Neural progenitor cell (in vitro differentiated cells): Measurements from ENCODE around the gene SAMD8. TPM values are rescaled to one million over a fixed set of nuclear protein-coding genes. Genes with fewer than 3 reads are reported as not detected.
"Not testable (repeated sequence)": the region's sequence is repeated elsewhere in the genome, so short reads cannot be mapped to it uniquely, and the experiment has no call there.

Experiments
- DNase-seq: peaks from one replicate; pipeline ENCODE4 v3.0.0-alpha.2; 2016; ENCODE audit warnings: low spot score
- H2AFZ ChIP-seq: fragments of 200-600 bp; sonication (generic); replicated peaks from 2 replicates; pipeline ENCODE4 v1.6.1; 2016; ENCODE audit warnings: antibody characterized with exemption
- H3F3A ChIP-seq: fragments of 200-600 bp; sonication (generic); 2 replicates; pipeline ENCODE4 v1.6.1; 2016; ENCODE audit warnings: antibody characterized with exemption, low read depth
- H3K27ac ChIP-seq: fragments of 200-600 bp; sonication (generic); 2 replicates; pipeline ENCODE4 v1.5.1; 2016; ENCODE audit warnings: mild to moderate bottlenecking
- H3K27me3 ChIP-seq: fragments of 200-600 bp; sonication (generic); 2 replicates; pipeline ENCODE4 v1.6.1; 2016; ENCODE audit warnings: mild to moderate bottlenecking, moderate library complexity
- H3K36me3 ChIP-seq: fragments of 200-600 bp; sonication (generic); 2 replicates; pipeline ENCODE4 v1.5.1; 2016
- H3K4me1 ChIP-seq: fragments of 200-600 bp; sonication (generic); 2 replicates; pipeline ENCODE4 v1.6.1; 2016; ENCODE audit warnings: mixed run types
- H3K4me2 ChIP-seq: fragments of 200-600 bp; sonication (generic); 2 replicates; pipeline ENCODE4 v1.6.1; 2016
- H3K4me3 ChIP-seq: fragments of 200-600 bp; sonication (generic); 2 replicates; pipeline ENCODE4 v1.5.1; 2016
- H3K79me2 ChIP-seq: fragments of 200-600 bp; sonication (generic); 2 replicates; pipeline ENCODE4 v1.6.1; 2016; ENCODE audit warnings: low read depth
- H3K9ac ChIP-seq: fragments of 200-600 bp; sonication (generic); 2 replicates; pipeline ENCODE4 v1.6.1; 2016
- H3K9me3 ChIP-seq: fragments of 200-600 bp; sonication (generic); 2 replicates; pipeline ENCODE4 v1.5.1; 2016; ENCODE audit warnings: low read depth
- H4K20me1 ChIP-seq: fragments of 200-600 bp; sonication (generic); 2 replicates; pipeline ENCODE4 v1.6.1; 2016; ENCODE audit warnings: low read depth
- H3K27ac Mint-ChIP-seq: 3 replicates; pipeline ENCODE4 v1.8.0; 2021; ENCODE audit warnings: mixed read lengths
- H3K27me3 Mint-ChIP-seq: 2 replicates; pipeline ENCODE4 v1.8.0; 2022; ENCODE audit warnings: low read depth, mild to moderate bottlenecking, inconsistent platforms, moderate library complexity, mixed read lengths; ENCODE audit not compliant: insufficient read depth
- H3K36me3 Mint-ChIP-seq: 3 replicates; pipeline ENCODE4 v1.8.0; 2021; ENCODE audit warnings: mixed read lengths
- H3K4me1 Mint-ChIP-seq: 3 replicates; pipeline ENCODE4 v1.8.0; 2021; ENCODE audit warnings: mixed read lengths
- H3K4me3 Mint-ChIP-seq: 3 replicates; pipeline ENCODE4 v1.8.0; 2021; ENCODE audit warnings: mild to moderate bottlenecking, moderate library complexity, mixed read lengths
- H3K9me3 Mint-ChIP-seq: 3 replicates; pipeline ENCODE4 v1.8.0; 2020; ENCODE audit warnings: mixed read lengths
- EZH2 ChIP-seq: fragments of 200-600 bp; sonication (generic); IDR thresholded peaks from 2 replicates; pipeline ENCODE4 v1.6.1; 2017; ENCODE audit warnings: antibody characterized with exemption, mild to moderate bottlenecking, moderate library complexity
- EZH2phosphoT487 ChIP-seq: fragments of 200-600 bp; sonication (generic); IDR thresholded peaks from 2 replicates; pipeline ENCODE4 v1.6.1; 2017; ENCODE audit warnings: antibody characterized with exemption
- total RNA-seq: library from RNA; depleted of rRNA; stranded (reverse); fragments of >200 nt; gene quantifications from 2 replicates; pipeline ENCODE4 v1.2.3, GENCODE V29; 2015; ENCODE audit warnings: low replicate concordance
- TF ChIP-seq, protein P1 (sequence below): fragments of 200-600 bp; sonication (generic); IDR thresholded peaks from 2 replicates; pipeline ENCODE4 v1.5.1; 2017; ENCODE audit warnings: antibody characterized with exemption, mild to moderate bottlenecking

The SAMD8 gene
- total RNA-seq, 1 donor from 2014 or later: 39.5 TPM

DNA sequence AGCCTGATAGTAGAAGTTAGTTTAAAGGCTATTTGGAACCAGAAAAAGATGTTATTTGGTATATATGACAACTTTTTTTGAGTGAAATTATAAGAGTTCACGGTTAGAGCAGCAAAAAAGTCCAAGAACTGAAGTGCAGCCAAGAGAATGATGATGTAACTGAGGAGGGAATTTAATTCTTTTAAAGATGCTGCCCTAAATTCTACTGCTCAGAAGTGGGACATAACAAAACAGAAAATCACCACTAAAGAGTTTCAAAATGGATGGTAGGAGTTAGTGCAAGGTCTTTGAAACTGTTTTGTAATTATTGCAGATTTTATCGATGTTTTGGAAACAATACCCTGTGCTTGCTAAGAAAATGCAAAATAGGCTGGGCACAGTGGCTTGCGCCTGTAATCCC is 6.5 kb downstream of the SAMD8 start:
- H3K27me3 Mint-ChIP-seq: peaks cover 2% of the 10 kb centered on the region
- Histone ChIP-seq H3K9me3 (no peaks in the 10 kb centered on the region), H3K4me2 (no peak overlapping the region), H3K27ac (no peak overlapping the region), H3K27me3 (no peaks in the 10 kb centered on the region), H3K36me3 (no peaks in the 10 kb centered on the region), H3K4me3 (no peak overlapping the region), H2AFZ (no peak overlapping the region), H3K79me2 (peaks cover 99% of the 10 kb centered on the region), H3K9ac (no peak overlapping the region), H3K4me1 (peaks cover 3% of the 10 kb centered on the region), H4K20me1 (peaks cover 8% of the 10 kb centered on the region), H3F3A (peaks cover 3% of the 10 kb centered on the region)
- H3K27ac Mint-ChIP-seq: no peak overlapping the region
- peaks cover 7% of the 10 kb centered on the region for H3K4me1 Mint-ChIP-seq
- H3K9me3 Mint-ChIP-seq: peaks cover 2% of the 10 kb centered on the region
- TF ChIP-seq EZH2 (no peak), EZH2phosphoT487 (no peak)
- TF ChIP-seq, protein P1, sequence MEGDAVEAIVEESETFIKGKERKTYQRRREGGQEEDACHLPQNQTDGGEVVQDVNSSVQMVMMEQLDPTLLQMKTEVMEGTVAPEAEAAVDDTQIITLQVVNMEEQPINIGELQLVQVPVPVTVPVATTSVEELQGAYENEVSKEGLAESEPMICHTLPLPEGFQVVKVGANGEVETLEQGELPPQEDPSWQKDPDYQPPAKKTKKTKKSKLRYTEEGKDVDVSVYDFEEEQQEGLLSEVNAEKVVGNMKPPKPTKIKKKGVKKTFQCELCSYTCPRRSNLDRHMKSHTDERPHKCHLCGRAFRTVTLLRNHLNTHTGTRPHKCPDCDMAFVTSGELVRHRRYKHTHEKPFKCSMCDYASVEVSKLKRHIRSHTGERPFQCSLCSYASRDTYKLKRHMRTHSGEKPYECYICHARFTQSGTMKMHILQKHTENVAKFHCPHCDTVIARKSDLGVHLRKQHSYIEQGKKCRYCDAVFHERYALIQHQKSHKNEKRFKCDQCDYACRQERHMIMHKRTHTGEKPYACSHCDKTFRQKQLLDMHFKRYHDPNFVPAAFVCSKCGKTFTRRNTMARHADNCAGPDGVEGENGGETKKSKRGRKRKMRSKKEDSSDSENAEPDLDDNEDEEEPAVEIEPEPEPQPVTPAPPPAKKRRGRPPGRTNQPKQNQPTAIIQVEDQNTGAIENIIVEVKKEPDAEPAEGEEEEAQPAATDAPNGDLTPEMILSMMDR: no peak
- no peak for DNase-seq
- H3K36me3 Mint-ChIP-seq: peaks cover 3% of the 10 kb centered on the region
- no peak overlapping the region for H3K4me3 Mint-ChIP-seq

DNA sequence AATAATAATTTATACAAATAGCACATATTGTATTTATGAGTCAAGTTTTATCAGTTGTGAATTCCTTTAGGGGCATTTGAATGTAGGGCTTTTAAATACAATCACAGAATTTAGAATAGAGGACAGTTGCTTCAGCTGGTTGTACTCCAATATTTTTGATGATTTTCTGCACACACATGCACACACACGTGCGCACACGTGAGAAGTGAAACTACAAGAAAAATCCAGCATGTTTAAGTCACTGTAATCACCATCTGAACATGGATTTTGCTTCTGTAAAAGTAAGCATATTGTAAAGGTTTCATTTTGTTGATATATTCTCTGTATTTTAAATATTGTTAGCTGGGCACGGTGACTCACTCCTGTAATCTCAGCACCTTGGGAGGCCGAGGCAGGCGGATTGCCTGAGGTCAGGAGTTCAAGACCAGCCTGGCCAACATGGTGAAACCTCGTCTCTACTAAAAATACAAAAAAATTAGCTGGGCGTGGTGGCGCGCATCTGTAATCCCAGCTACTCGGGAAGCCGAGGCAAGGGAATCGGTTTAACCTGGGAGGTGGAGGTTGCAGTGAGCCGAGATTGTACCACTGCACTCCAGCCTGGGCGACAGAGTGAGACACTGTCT is 8.1 kb downstream of the SAMD8 start:
- not testable (repeated sequence) for H4K20me1 ChIP-seq, H3K36me3 Mint-ChIP-seq, H3K27me3 Mint-ChIP-seq

DNA sequence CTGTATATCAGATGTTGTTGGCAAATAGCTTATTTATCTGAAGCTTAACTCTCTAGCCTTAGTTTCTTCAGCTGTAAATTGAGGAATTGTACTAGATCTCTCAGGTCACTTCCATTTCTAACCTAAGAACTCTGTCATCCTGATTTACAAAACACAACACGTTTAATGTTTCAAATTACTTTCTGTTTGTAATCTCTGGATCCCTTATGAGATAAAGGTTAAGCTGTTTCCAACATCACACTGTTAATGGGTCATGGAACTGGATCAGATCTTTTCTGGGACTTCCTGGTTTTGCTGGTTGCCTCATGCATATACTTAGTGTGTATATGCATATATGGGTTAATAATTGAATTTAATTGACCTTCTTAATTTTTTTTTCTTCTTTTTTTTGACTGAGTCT is 9.9 kb downstream of the SAMD8 start:
- Histone ChIP-seq H3F3A (no peaks in the 10 kb centered on the region), H2AFZ (no peak overlapping the region), H3K4me3 (no peak overlapping the region), H3K27me3 (no peaks in the 10 kb centered on the region), H3K4me2 (no peak overlapping the region), H3K36me3 (no peaks in the 10 kb centered on the region), H4K20me1 (peaks cover 8% of the 10 kb centered on the region), H3K9ac (no peak overlapping the region), H3K9me3 (no peaks in the 10 kb centered on the region), H3K79me2 (peaks cover 93% of the 10 kb centered on the region), H3K27ac (no peak overlapping the region), H3K4me1 (no peaks in the 10 kb centered on the region)
- no peak for DNase-seq
- Mint-ChIP-seq H3K36me3 (peaks cover 2% of the 10 kb centered on the region), H3K9me3 (peaks cover 2% of the 10 kb centered on the region), H3K4me1 (no peaks in the 10 kb centered on the region), H3K27me3 (peaks cover 2% of the 10 kb centered on the region), H3K27ac (no peak overlapping the region), H3K4me3 (no peak overlapping the region)
- TF ChIP-seq, protein P1: no peak
- TF ChIP-seq EZH2 (no peak), EZH2phosphoT487 (no peak)

More for the DNA sequence above, 8.1 kb downstream of the SAMD8 start:
- not testable (repeated sequence) for H3K9me3 ChIP-seq, H3K4me1 Mint-ChIP-seq, H3K27ac ChIP-seq, H3K4me3 Mint-ChIP-seq, H3K9me3 Mint-ChIP-seq, H3K4me2 ChIP-seq, H2AFZ ChIP-seq, H3F3A ChIP-seq, H3K27me3 ChIP-seq, H3K4me3 ChIP-seq, H3K9ac ChIP-seq, H3K27ac Mint-ChIP-seq, DNase-seq, H3K4me1 ChIP-seq, H3K36me3 ChIP-seq
- H3K79me2 ChIP-seq: peaks cover 97% of the 10 kb centered on the region

DNA sequence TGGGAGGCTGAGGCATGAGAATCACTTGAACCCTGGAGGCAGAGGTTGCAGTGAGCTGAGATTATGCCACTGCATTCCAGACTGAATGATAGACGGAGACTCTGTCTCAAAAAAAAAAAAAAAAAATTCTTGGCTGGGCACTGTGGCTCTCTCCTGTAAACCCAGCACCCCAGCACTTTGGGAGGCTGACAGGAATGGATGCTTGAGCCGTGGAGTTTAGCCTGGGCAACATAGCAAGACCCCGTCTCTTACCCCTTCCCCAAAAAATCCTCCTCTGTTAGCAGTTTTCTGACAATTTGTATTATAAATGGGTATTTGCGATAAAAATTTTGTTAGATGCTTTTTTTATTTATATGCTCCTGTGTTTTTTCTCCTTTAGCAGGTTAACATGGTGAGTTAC is 11.0 kb downstream of the SAMD8 start:
- H3K27me3 Mint-ChIP-seq: peaks cover 2% of the 10 kb centered on the region
- Histone ChIP-seq H3K4me2 (no peak overlapping the region), H3K9ac (no peak overlapping the region), H4K20me1 (peaks cover 8% of the 10 kb centered on the region), H3K79me2 (peaks cover 86% of the 10 kb centered on the region), H3K27ac (no peak overlapping the region), H3K9me3 (no peaks in the 10 kb centered on the region), H3K4me1 (no peaks in the 10 kb centered on the region), H2AFZ (no peak overlapping the region), H3K36me3 (no peaks in the 10 kb centered on the region), H3K4me3 (no peak overlapping the region), H3K27me3 (no peaks in the 10 kb centered on the region), H3F3A (no peaks in the 10 kb centered on the region)
- no peak for TF ChIP-seq EZH2
- TF ChIP-seq, protein P1: no peak
- no peak for TF ChIP-seq EZH2phosphoT487
- DNase-seq: no peak
- H3K9me3 Mint-ChIP-seq: peaks cover 2% of the 10 kb centered on the region
- H3K4me1 Mint-ChIP-seq: no peaks in the 10 kb centered on the region
- peaks cover 2% of the 10 kb centered on the region for H3K36me3 Mint-ChIP-seq
- H3K4me3 Mint-ChIP-seq: no peak overlapping the region
- H3K27ac Mint-ChIP-seq: no peak overlapping the region
